A549 (cell line): ENCODE measurements around the gene UFSP2. TPM values are rescaled to one million over a fixed set of nuclear protein-coding genes. Genes with fewer than 3 reads are reported as not detected.

ENCODE experiments used
- ATAC-seq, 2 experiments: fragments of 200-7000 bp in 1 of 2; fragments of >200 bp in 1 of 2; cut with Nextera tagmentation in 1 of 2; cut with Tn5 transposase in 1 of 2; 3 replicates each; pipeline versions ENCODE4 v1.8.0 to v1.9.1; 2018 to 2020; ENCODE audit warnings: mild to moderate bottlenecking in 1 of 2, moderate library complexity in 1 of 2
- CTCF ChIA-PET: fragments of 300-600 bp; sonication (Branson Sonifier 250); formaldehyde crosslinking; extraction: SDS; loops from one replicate; lab custom pipeline; 2021; ENCODE audit warnings: antibody characterized with exemption, inconsistent platforms; lab: Yijun Ruan, JAX
- POLR2A ChIA-PET: fragments of 350-600 bp; formaldehyde crosslinking; extraction: SDS; loops from one replicate; lab custom pipeline; 2021; ENCODE audit warnings: antibody characterized with exemption, inconsistent platforms; lab: Yijun Ruan, JAX
- DNase-seq, 2 experiments: peaks; one replicate each; pipeline versions ENCODE4 v3.0.0 to v3.0.0-alpha.2; 2011 to 2016; ENCODE audit warnings: low read depth in 1 of 2, low spot score in 1 of 2
- FAIRE-seq: peaks from 2 replicates; lab custom pipeline; 2011; peaks lifted over from hg19 to GRCh38; lab: Jason Lieb, UNC
- H3K27ac ChIP-seq, 2 experiments: fragments of >200 bp; sonication (Bioruptor Twin); formaldehyde crosslinking; 3 replicates each; pipeline ENCODE4 v1.5.1; 2016 to 2017
- H3K4me1 ChIP-seq: fragments of >200 bp; sonication (Bioruptor Twin); formaldehyde crosslinking; 3 replicates; pipeline ENCODE4 v1.6.1; 2016
- H3K4me2 ChIP-seq: fragments of >200 bp; sonication (Bioruptor Twin); formaldehyde crosslinking; 3 replicates; pipeline ENCODE4 v1.6.1; 2016
- H3K4me3 ChIP-seq: fragments of >200 bp; sonication (Bioruptor Twin); formaldehyde crosslinking; 3 replicates; pipeline ENCODE4 v1.5.1; 2016
- H3K9me3 ChIP-seq: fragments of >200 bp; sonication (Bioruptor Twin); formaldehyde crosslinking; 3 replicates; pipeline ENCODE4 v1.6.1; 2016
- ATOH8 ChIP-seq: fragments of 250-450 bp; sonication (Bioruptor Pico); IDR thresholded peaks from 2 replicates; pipeline ENCODE4 v1.5.0; 2020; ENCODE audit warnings: low read depth, mild to moderate bottlenecking, moderate library complexity
- BCL3 ChIP-seq: fragments of >200 bp; sonication (Bioruptor Twin); formaldehyde crosslinking; IDR thresholded peaks from 3 replicates; pipeline ENCODE4 v1.6.1; 2016
- BHLHE40 ChIP-seq: IDR thresholded peaks from 2 replicates; pipeline ENCODE4 v1.6.1; 2012; ENCODE audit warnings: low read depth, low read length, inconsistent platforms
- CBX8 ChIP-seq: fragments of 200-600 bp; sonication (generic); IDR thresholded peaks from 2 replicates; pipeline ENCODE4 v1.6.1; 2016
- CTCF ChIP-seq: fragments of >200 bp; sonication (Bioruptor Twin); formaldehyde crosslinking; IDR thresholded peaks from 3 replicates; pipeline ENCODE4 v1.5.1; 2016
- EHMT2 ChIP-seq: fragments of 200-600 bp; sonication (generic); IDR thresholded peaks from 2 replicates; pipeline ENCODE4 v1.6.1; 2016; ENCODE audit warnings: antibody characterized with exemption, low read depth, mild to moderate bottlenecking, moderate library complexity
- ELK1 ChIP-seq: fragments of 150-350 bp; IDR thresholded peaks from 2 replicates; pipeline ENCODE4 v1.6.1; 2014; ENCODE audit warnings: low read depth, mild to moderate bottlenecking, low read length
- ESRRA ChIP-seq: fragments of 150-350 bp; IDR thresholded peaks from 2 replicates; pipeline ENCODE4 v1.6.1; 2014; ENCODE audit warnings: mild to moderate bottlenecking, low read length, borderline replicate concordance
- FOSB ChIP-seq: fragments of 250-450 bp; sonication (Bioruptor Pico); IDR thresholded peaks from 2 replicates; pipeline ENCODE4 v1.5.0; 2020; ENCODE audit warnings: mild to moderate bottlenecking, moderate library complexity
- HDAC2 ChIP-seq: fragments of 200-600 bp; sonication (generic); IDR thresholded peaks from 2 replicates; pipeline ENCODE4 v1.6.1; 2016
- HOXA7 ChIP-seq: fragments of 250-450 bp; sonication (Bioruptor Pico); IDR thresholded peaks from 2 replicates; pipeline ENCODE4 v1.5.0; 2020; ENCODE audit warnings: mild to moderate bottlenecking, moderate library complexity
- HOXB13 ChIP-seq: fragments of 250-450 bp; sonication (Bioruptor Pico); IDR thresholded peaks from 2 replicates; pipeline ENCODE4 v1.5.0; 2020; ENCODE audit warnings: low read depth, mild to moderate bottlenecking, moderate library complexity
- HOXB5 ChIP-seq: fragments of 250-450 bp; sonication (Bioruptor Pico); IDR thresholded peaks from 2 replicates; pipeline ENCODE4 v1.5.0; 2020; ENCODE audit warnings: mild to moderate bottlenecking, moderate library complexity
- JUN ChIP-seq, 2 experiments: fragments of >200 bp; sonication (Bioruptor Twin); formaldehyde crosslinking; IDR thresholded peaks; 2 replicates in 1 of 2; 3 replicates in 1 of 2; pipeline ENCODE4 v1.6.1; 2016 to 2017
- KDM5A ChIP-seq: fragments of 200-600 bp; sonication (generic); IDR thresholded peaks from 2 replicates; pipeline ENCODE4 v1.6.1; 2016; ENCODE audit warnings: antibody characterized with exemption, mild to moderate bottlenecking
- NPAS2 ChIP-seq: fragments of 250-450 bp; sonication (Bioruptor Pico); IDR thresholded peaks from 2 replicates; pipeline ENCODE4 v1.8.0; 2022; ENCODE audit warnings: mild to moderate bottlenecking, moderate library complexity, borderline replicate concordance
- NR3C1 ChIP-seq: fragments of >200 bp; sonication (Bioruptor Twin); formaldehyde crosslinking; IDR thresholded peaks from 3 replicates; pipeline ENCODE4 v1.6.1; 2017
- PBX3 ChIP-seq: IDR thresholded peaks from 2 replicates; pipeline ENCODE4 v1.6.1; 2012
- POLR2A ChIP-seq: IDR thresholded peaks from 2 replicates; pipeline ENCODE4 v1.6.1; 2012; ENCODE audit warnings: mild to moderate bottlenecking, low read length
- RAD21 ChIP-seq, 2 experiments: fragments of >200 bp in 1 of 2; sonication (Bioruptor Twin) in 1 of 2; formaldehyde crosslinking in 1 of 2; IDR thresholded peaks in 1 of 2; conservative IDR thresholded peaks in 1 of 2; 2 replicates in 1 of 2; 3 replicates in 1 of 2; pipeline ENCODE4 v1.6.1; 2012 to 2018; ENCODE audit warnings: inconsistent platforms in 1 of 2
- RCOR1 ChIP-seq: fragments of 150-350 bp; IDR thresholded peaks from 2 replicates; pipeline ENCODE4 v1.6.1; 2014; ENCODE audit warnings: antibody characterized with exemption, low read length, low read depth
- RFX5 ChIP-seq: fragments of 450-650 bp; IDR thresholded peaks from 2 replicates; pipeline ENCODE4 v1.7.1; 2014; ENCODE audit warnings: antibody characterized with exemption, mild to moderate bottlenecking, moderate library complexity
- SMC3 ChIP-seq: fragments of >200 bp; sonication (Bioruptor Twin); formaldehyde crosslinking; IDR thresholded peaks from 3 replicates; pipeline ENCODE4 v1.6.1; 2018; ENCODE audit warnings: inconsistent platforms
- TFCP2L1 ChIP-seq: fragments of 250-450 bp; sonication (Bioruptor Pico); IDR thresholded peaks from 2 replicates; pipeline ENCODE4 v1.5.0; 2021; ENCODE audit warnings: mild to moderate bottlenecking
- ZNF302 ChIP-seq: fragments of 250-450 bp; sonication (Bioruptor Pico); IDR thresholded peaks from 2 replicates; pipeline ENCODE4 v1.9.0; 2021; ENCODE audit warnings: inconsistent platforms, mild to moderate bottlenecking, moderate library complexity
- ZSCAN20 ChIP-seq: fragments of 250-450 bp; sonication (Bioruptor Pico); IDR thresholded peaks from 2 replicates; pipeline ENCODE4 v1.8.0; 2022; ENCODE audit warnings: mild to moderate bottlenecking, moderate library complexity
- WGBS: methylation state at CpG from one replicate; pipeline ENCODE4 v1.1.6; 2017; ENCODE audit errors: missing lambda C conversion rate; 5-methylcytosine and 5-hydroxymethylcytosine counted together
- polyA plus RNA-seq, 4 experiments: library from polyadenylated mRNA; depleted of rRNA in 3 of 4; stranded (reverse); fragments of >200 nt; fragmentation: RNase III in 1 of 4; extraction: RNeasy Plus Mini Kit Qiagen cat#74134 plus additional on column Dnase treatment in 1 of 4; gene quantifications; 2 replicates in 3 of 4; 3 replicates in 1 of 4; pipeline ENCODE4 v1.2.3, GENCODE V29; 2011 to 2017

UFSP2 gene
- polyA plus RNA-seq, 2 of the 4 experiments (the other 2 are of a cell fraction), result 15.1 to 35.7 TPM

GRCh38 chr4:185371702-185372101, 54.1 kb downstream of the UFSP2 start:
- ATAC-seq (no peak), DNase-seq (no peak), FAIRE-seq (no peak)
- no peak overlapping the region for H3K27ac ChIP-seq
- H3K4me3 ChIP-seq, result no peak overlapping the region
- CTCF ChIA-PET, result interaction anchor here (0.7 kb wide), 1 partner anchor 13 kb away, joined by 3 read pairs; no protein-coding TSS in a partner anchor
- H3K4me2 ChIP-seq, result no peak overlapping the region
- no peak for TF ChIP-seq BHLHE40
- TF ChIP-seq ELK1, result no peak
- no peak for TF ChIP-seq SMC3
- TF ChIP-seq KDM5A, result no peak
- TF ChIP-seq HOXA7 (CRISPR knock-in tag), result no peak
- TF ChIP-seq JUN (IDR thresholded peaks at IDR 0.05), result no peak
- TF ChIP-seq, all 56 proteins: peak for 0
- WGBS, result 93% methylated on average over 11 of the region's 11 CpGs
- no peaks in the 10 kb centered on the region for H3K4me1 ChIP-seq
- POLR2A ChIA-PET, result no interaction called here
- H3K9me3 ChIP-seq, result no peaks in the 10 kb centered on the region

- no peak for ATAC-seq
- POLR2A ChIA-PET, result no interaction called here
- CTCF ChIA-PET, result interaction anchor here (1.0 kb wide), 1 partner anchor 17 kb away, joined by 3 read pairs; no protein-coding TSS in a partner anchor
- DNase-seq, result no peak
- Histone ChIP-seq H3K4me1 (no peaks in the 10 kb centered on the region), H3K4me2 (no peak overlapping the region), H3K9me3 (no peaks in the 10 kb centered on the region), H3K4me3 (no peak overlapping the region), H3K27ac (no peak overlapping the region)
- 91% methylated on average over 11 of the region's 11 CpGs for WGBS
- FAIRE-seq, result no peak
- TF ChIP-seq HOXB5 (no peak), SMC3 (no peak), RFX5 (no peak), NR3C1 (no peak), RAD21 (conservative IDR thresholded peaks at IDR 0.05 in 1 of 2, IDR thresholded peaks at IDR 0.05 in 1 of 2) (no peak), HOXB13 (CRISPR knock-in tag) (no peak), ATOH8 (CRISPR knock-in tag) (no peak), TFCP2L1 (CRISPR knock-in tag) (no peak), NPAS2 (CRISPR knock-in tag) (no peak), BHLHE40 (no peak), EHMT2 (no peak), POLR2A (no peak), BCL3 (no peak), HDAC2 (no peak), RCOR1 (no peak)
Measured at GRCh38 chr4:185370268-185370949, 55.4 kb downstream of the UFSP2 start.

GRCh38 chr4:185369731-185370130, 56.0 kb downstream of the UFSP2 start:
- Histone ChIP-seq H3K4me3 (no peak overlapping the region), H3K27ac (no peak overlapping the region), H3K4me2 (no peak overlapping the region), H3K4me1 (no peaks in the 10 kb centered on the region), H3K9me3 (no peaks in the 10 kb centered on the region)
- DNase-seq (no peak), ATAC-seq (no peak), FAIRE-seq (no peak)
- no peak for TF ChIP-seq CBX8
- no peak for TF ChIP-seq ESRRA
- TF ChIP-seq FOSB (CRISPR knock-in tag), result no peak
- no peak for TF ChIP-seq ZNF302 (CRISPR knock-in tag)
- no peak for TF ChIP-seq CTCF
- no peak for TF ChIP-seq PBX3
- no peak for TF ChIP-seq ZSCAN20 (CRISPR knock-in tag)
- no peak for TF ChIP-seq HOXB13 (CRISPR knock-in tag)
- CTCF ChIA-PET, result interaction anchor here (1.0 kb wide), 1 partner anchor 17 kb away, joined by 3 read pairs; no protein-coding TSS in a partner anchor
- POLR2A ChIA-PET, result no interaction called here
- 53% methylated on average over 3 of the region's 3 CpGs for WGBS
